Lower lobe of right lung (tissue), 2 donors: ENCODE results near the gene NDST3. TPM values are rescaled to one million over a fixed set of nuclear protein-coding genes. Genes with fewer than 3 reads are reported as not detected.
"Not testable (repeated sequence)": the region's sequence is repeated elsewhere in the genome, so short reads cannot be mapped to it uniquely, and the experiment has no call there.

Experiments
- ATAC-seq, 2 donors: fragments of 200-7000 bp; cut with Tn5 transposase; one replicate each; pipeline ENCODE4 v1.9.1; 2020 to 2022; ENCODE audit warnings: mild to moderate bottlenecking in 2 of 2, moderate library complexity in 2 of 2
- DNase-seq: peaks from one replicate; pipeline ENCODE4 v3.0.0-alpha.2; 2020
- H3K27ac ChIP-seq: fragments of 200-600 bp; one replicate; pipeline ENCODE4 v1.8.0; 2022
- H3K27me3 ChIP-seq: fragments of 200-600 bp; one replicate; pipeline ENCODE4 v1.8.0; 2022; ENCODE audit warnings: low read depth
- H3K36me3 ChIP-seq: fragments of 200-600 bp; one replicate; pipeline ENCODE4 v1.8.0; 2022; ENCODE audit warnings: mild to moderate bottlenecking
- H3K4me1 ChIP-seq: fragments of 200-600 bp; one replicate; pipeline ENCODE4 v1.8.0; 2022
- H3K4me3 ChIP-seq: fragments of 200-600 bp; one replicate; pipeline ENCODE4 v1.8.0; 2022; ENCODE audit warnings: mild to moderate bottlenecking
- H3K9me3 ChIP-seq: fragments of 200-600 bp; one replicate; pipeline ENCODE4 v1.8.0; 2022
- intact Hi-C: fragments of 100-400 bp; cut with DNase I; formaldehyde crosslinking; loops from one replicate; pipeline ENCODE4 v1.11.0; 2022
- total RNA-seq: library from RNA; stranded (reverse); fragmentation: NEBNext Ultra II Directional; extraction: Animal tissue kit (Norgen Biotek cat#: 25700); gene quantifications from one replicate; pipeline ENCODE4 v1.2.1, GENCODE V29; 2021
- TF ChIP-seq, protein P1 (sequence below): fragments of 200-600 bp; IDR thresholded peaks from one replicate; pipeline ENCODE4 v1.8.0; 2022; ENCODE audit warnings: antibody characterized with exemption, mild to moderate bottlenecking
- donor health status: DM: no; HTN: yes; CAD: no; lungs with severe emphysema.

The NDST3 gene
- total RNA-seq, 1 donor from 2014 or later: 0.06 TPM

- H3K27me3 ChIP-seq: no peaks in the 10 kb centered on the region
- ATAC-seq: peak; percentile 86 to 91
- H3K36me3 ChIP-seq: no peaks in the 10 kb centered on the region
- TF ChIP-seq, protein P1, sequence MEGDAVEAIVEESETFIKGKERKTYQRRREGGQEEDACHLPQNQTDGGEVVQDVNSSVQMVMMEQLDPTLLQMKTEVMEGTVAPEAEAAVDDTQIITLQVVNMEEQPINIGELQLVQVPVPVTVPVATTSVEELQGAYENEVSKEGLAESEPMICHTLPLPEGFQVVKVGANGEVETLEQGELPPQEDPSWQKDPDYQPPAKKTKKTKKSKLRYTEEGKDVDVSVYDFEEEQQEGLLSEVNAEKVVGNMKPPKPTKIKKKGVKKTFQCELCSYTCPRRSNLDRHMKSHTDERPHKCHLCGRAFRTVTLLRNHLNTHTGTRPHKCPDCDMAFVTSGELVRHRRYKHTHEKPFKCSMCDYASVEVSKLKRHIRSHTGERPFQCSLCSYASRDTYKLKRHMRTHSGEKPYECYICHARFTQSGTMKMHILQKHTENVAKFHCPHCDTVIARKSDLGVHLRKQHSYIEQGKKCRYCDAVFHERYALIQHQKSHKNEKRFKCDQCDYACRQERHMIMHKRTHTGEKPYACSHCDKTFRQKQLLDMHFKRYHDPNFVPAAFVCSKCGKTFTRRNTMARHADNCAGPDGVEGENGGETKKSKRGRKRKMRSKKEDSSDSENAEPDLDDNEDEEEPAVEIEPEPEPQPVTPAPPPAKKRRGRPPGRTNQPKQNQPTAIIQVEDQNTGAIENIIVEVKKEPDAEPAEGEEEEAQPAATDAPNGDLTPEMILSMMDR: no peak
- peak overlapping the region; percentile 59 for H3K4me3 ChIP-seq
- no peaks in the 10 kb centered on the region for H3K4me1 ChIP-seq
- H3K9me3 ChIP-seq: no peaks in the 10 kb centered on the region
- DNase-seq: peak; percentile 54
- no peak overlapping the region for H3K27ac ChIP-seq
- intact Hi-C loops: no loop called here
These were observed 231.2 kb downstream of the NDST3 start for GRCh38 chr4:118265312-118266144.

GRCh38 chr4:118266145-118266496 is 231.8 kb downstream of the NDST3 start:
- H3K4me3 ChIP-seq, H3K27ac ChIP-seq, DNase-seq, intact Hi-C loops, H3K4me1 ChIP-seq, ATAC-seq, H3K9me3 ChIP-seq, H3K27me3 ChIP-seq, H3K36me3 ChIP-seq: not testable (repeated sequence)

GRCh38 chr4:118268780-118269179 is 234.5 kb downstream of the NDST3 start:
- ATAC-seq: no peak
- DNase-seq: no peak
- H3K4me3 ChIP-seq: no peak overlapping the region
- no peaks in the 10 kb centered on the region for H3K9me3 ChIP-seq
- H3K27me3 ChIP-seq: no peaks in the 10 kb centered on the region
- TF ChIP-seq, protein P1: no peak
- no peak overlapping the region for H3K27ac ChIP-seq
- no peaks in the 10 kb centered on the region for H3K4me1 ChIP-seq
- intact Hi-C loops: no loop called here
- no peaks in the 10 kb centered on the region for H3K36me3 ChIP-seq

DNA sequence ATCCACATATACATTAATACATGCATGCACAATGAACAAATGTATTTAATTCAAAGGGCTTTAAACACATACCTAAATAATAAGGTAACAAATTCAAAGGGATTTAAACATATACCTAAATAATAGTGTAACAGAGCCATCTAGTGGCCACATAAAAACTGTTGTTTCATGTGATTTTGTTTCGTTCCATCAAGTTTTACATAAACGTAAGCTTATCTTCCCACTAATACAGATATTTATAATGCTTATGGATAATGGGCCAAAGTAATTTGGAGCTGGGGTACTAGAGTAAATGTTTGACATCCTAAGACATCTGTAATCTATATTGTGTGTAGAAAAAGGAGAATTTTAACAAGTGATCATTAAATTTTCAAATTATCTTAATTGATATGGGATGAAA is 236.2 kb downstream of the NDST3 start:
- intact Hi-C loops: no loop called here
- H3K27me3 ChIP-seq: no peaks in the 10 kb centered on the region
- no peak for DNase-seq
- ATAC-seq: peak in 1 of 2 donors; percentile 47
- no peaks in the 10 kb centered on the region for H3K4me1 ChIP-seq
- no peak overlapping the region for H3K4me3 ChIP-seq
- no peaks in the 10 kb centered on the region for H3K36me3 ChIP-seq
- TF ChIP-seq, protein P1: peak; percentile 59
- H3K27ac ChIP-seq: no peak overlapping the region
- H3K9me3 ChIP-seq: no peaks in the 10 kb centered on the region

- Histone ChIP-seq H3K4me3 (no peak overlapping the region), H3K4me1 (no peaks in the 10 kb centered on the region), H3K36me3 (no peaks in the 10 kb centered on the region), H3K27me3 (no peaks in the 10 kb centered on the region), H3K9me3 (no peaks in the 10 kb centered on the region), H3K27ac (no peak overlapping the region)
- TF ChIP-seq, protein P1: no peak
- ATAC-seq: no peak
- DNase-seq: no peak
- intact Hi-C loops: no loop called here
These were observed 237.5 kb downstream of the NDST3 start for GRCh38 chr4:118271788-118272187.

- H3K4me1 ChIP-seq: no peaks in the 10 kb centered on the region
- no peaks in the 10 kb centered on the region for H3K9me3 ChIP-seq
- TF ChIP-seq, protein P1: no peak
- ATAC-seq (no peak), DNase-seq (no peak)
- H3K36me3 ChIP-seq: no peaks in the 10 kb centered on the region
- H3K27ac ChIP-seq: no peak overlapping the region
- H3K4me3 ChIP-seq: no peak overlapping the region
- no peaks in the 10 kb centered on the region for H3K27me3 ChIP-seq
- intact Hi-C loops: no loop called here
These were observed 239.4 kb downstream of the NDST3 start for GRCh38 chr4:118273642-118274041.
